GM12878 (cell line): ENCODE results near the gene DPYSL3. TPM values are rescaled to one million over a fixed set of nuclear protein-coding genes. Genes with fewer than 3 reads are reported as not detected.

Experiments
- ATAC-seq: fragments of 200-7000 bp; cut with Tn5 transposase; 3 replicates; pipeline ENCODE4 v1.9.1; 2020; ENCODE audit warnings: mild to moderate bottlenecking, moderate library complexity
- BruUV-seq: library from RNA; stranded (reverse); fragments of 400-500 nt; replicated peaks from 2 replicates; lab custom pipeline; 2021; lab: Mats Ljungman, UMichigan
- CTCF ChIA-PET: fragments of 300-600 bp; sonication (Branson Sonifier 250); formaldehyde crosslinking; extraction: SDS; loops from one replicate; lab custom pipeline; 2021; ENCODE audit warnings: inconsistent platforms; lab: Yijun Ruan, JAX
- POLR2A ChIA-PET: fragments of 350-600 bp; formaldehyde crosslinking; extraction: SDS; loops from one replicate; lab custom pipeline; 2021; ENCODE audit warnings: inconsistent platforms; lab: Charles Lee
- RAD21 ChIA-PET: fragments of 300-600 bp; sonication (Branson Sonifier 250); formaldehyde crosslinking; loops from one replicate; lab custom pipeline; 2023; ENCODE audit warnings: antibody characterized with exemption; ENCODE audit not compliant: unreplicated experiment; lab: Charles Lee
- SMC1A ChIA-PET: fragments of 300-600 bp; sonication (Branson Sonifier 250); formaldehyde crosslinking; loops from one replicate; lab custom pipeline; 2023; ENCODE audit not compliant: unreplicated experiment, uncharacterized antibody; lab: Charles Lee
- DNase-seq: peaks from one replicate; pipeline ENCODE4 v3.0.0-alpha.2; 2011; ENCODE audit warnings: low read depth, low spot score
- FAIRE-seq: peaks from 3 replicates; lab custom pipeline; 2011; peaks lifted over from hg19 to GRCh38; lab: Jason Lieb, UNC
- H2AFZ ChIP-seq: 2 replicates; pipeline ENCODE4 v1.6.0; 2011; ENCODE audit warnings: low read depth, low read length, control low read depth; ENCODE audit not compliant: control insufficient read depth
- H3K27ac ChIP-seq: 2 replicates; pipeline ENCODE4 v1.5.1; 2011; ENCODE audit warnings: control low read depth; ENCODE audit not compliant: control insufficient read depth, insufficient read depth
- H3K27me3 ChIP-seq, 2 experiments: replicated peaks in 1 of 2; 2 replicates each; pipeline versions ENCODE4 v1.6.0 to v1.6.1; 2011; ENCODE audit warnings: low read length in 1 of 2; ENCODE audit not compliant: control insufficient read depth in 2 of 2, insufficient read depth in 2 of 2
- H3K36me3 ChIP-seq, 2 experiments: 2 replicates each; pipeline ENCODE4 v1.5.1; 2011; ENCODE audit warnings: low read length in 1 of 2; ENCODE audit not compliant: control insufficient read depth in 2 of 2, insufficient read depth in 2 of 2
- H3K4me1 ChIP-seq: 2 replicates; pipeline ENCODE4 v1.6.1; 2011; ENCODE audit warnings: mild to moderate bottlenecking, low read length, moderate library complexity, mixed read lengths; ENCODE audit not compliant: control insufficient read depth, insufficient read depth
- H3K4me2 ChIP-seq: 2 replicates; pipeline ENCODE4 v1.6.0; 2011; ENCODE audit warnings: control low read depth; ENCODE audit not compliant: control insufficient read depth, insufficient read depth
- H3K4me3 ChIP-seq: fragments of 200-600 bp; sonication (generic); 2 replicates; pipeline ENCODE4 v1.5.1; 2016
- H3K79me2 ChIP-seq: 2 replicates; pipeline ENCODE4 v1.6.0; 2011; ENCODE audit warnings: low read length; ENCODE audit not compliant: control insufficient read depth, insufficient read depth
- H3K9ac ChIP-seq: 2 replicates; pipeline ENCODE4 v1.8.0; 2011; ENCODE audit warnings: low read length, control low read depth, mixed read lengths; ENCODE audit not compliant: control insufficient read depth, insufficient read depth
- H3K9me3 ChIP-seq: replicated peaks from 3 replicates; pipeline ENCODE4 v1.5.1; 2011; ENCODE audit warnings: mild to moderate bottlenecking, low read length; ENCODE audit not compliant: control insufficient read depth, insufficient read depth
- H4K20me1 ChIP-seq: 2 replicates; pipeline ENCODE4 v1.6.0; 2011; ENCODE audit not compliant: control insufficient read depth, insufficient read depth
- ATF3 ChIP-seq: IDR thresholded peaks from 2 replicates; pipeline ENCODE4 v1.6.1; 2011; ENCODE audit warnings: low read depth, mild to moderate bottlenecking, low read length, moderate library complexity, borderline replicate concordance; ENCODE audit errors: extremely low read depth
- BRCA1 ChIP-seq: IDR thresholded peaks from 2 replicates; pipeline ENCODE4 v1.6.1; 2011; ENCODE audit warnings: low read depth, low read length, improper control_type of control experiment
- EP300 ChIP-seq, 2 experiments: fragments of 150-350 bp in 1 of 2; IDR thresholded peaks; 2 replicates each; pipeline ENCODE4 v1.6.1; 2011 to 2012; ENCODE audit warnings: low read depth in 2 of 2, low read length in 2 of 2, borderline replicate concordance in 1 of 2, improper control_type of control experiment in 1 of 2, inconsistent platforms in 1 of 2; ENCODE audit not compliant: control insufficient read depth in 1 of 2
- EZH2 ChIP-seq: IDR thresholded peaks from 2 replicates; pipeline ENCODE4 v1.6.1; 2012; ENCODE audit warnings: low read depth, mild to moderate bottlenecking, control low read depth, inconsistent platforms, low read length, borderline replicate concordance; ENCODE audit not compliant: control insufficient read depth
- HDGF ChIP-seq: fragments of 450-650 bp; IDR thresholded peaks from 2 replicates; pipeline ENCODE4 v1.6.1; 2016; ENCODE audit warnings: antibody characterized with exemption
- IRF4 ChIP-seq: IDR thresholded peaks from 2 replicates; pipeline ENCODE4 v1.6.1; 2011; ENCODE audit warnings: low read depth, low read length
- MTA2 ChIP-seq: fragments of 450-650 bp; IDR thresholded peaks from 2 replicates; pipeline ENCODE4 v1.6.1; 2016; ENCODE audit warnings: low read depth, mild to moderate bottlenecking, moderate library complexity
- MYB ChIP-seq: fragments of 150-350 bp; IDR thresholded peaks from 2 replicates; pipeline ENCODE4 v1.6.1; 2014; ENCODE audit warnings: mild to moderate bottlenecking, low read depth, low read length, borderline replicate concordance
- NR2C1 ChIP-seq: fragments of 450-650 bp; IDR thresholded peaks from 2 replicates; pipeline ENCODE4 v1.6.1; 2017; ENCODE audit warnings: antibody characterized with exemption, mild to moderate bottlenecking, moderate library complexity
- NRF1 ChIP-seq: conservative IDR thresholded peaks from 2 replicates; pipeline ENCODE4 v1.6.1; 2011; ENCODE audit warnings: mild to moderate bottlenecking, low read depth, low read length, improper control_type of control experiment
- PAX8 ChIP-seq: fragments of 450-650 bp; IDR thresholded peaks from 2 replicates; pipeline ENCODE4 v1.6.1; 2017; ENCODE audit warnings: mild to moderate bottlenecking, moderate library complexity
- PBX3 ChIP-seq: IDR thresholded peaks from 2 replicates; pipeline ENCODE4 v1.6.1; 2011; ENCODE audit warnings: mild to moderate bottlenecking, low read depth, low read length, moderate library complexity; ENCODE audit not compliant: insufficient replicate concordance
- REST ChIP-seq: IDR thresholded peaks from 2 replicates; pipeline ENCODE4 v1.6.1; 2012; ENCODE audit warnings: mild to moderate bottlenecking, low read depth, low read length
- RFX5 ChIP-seq: IDR thresholded peaks from 2 replicates; pipeline ENCODE4 v1.6.1; 2011; ENCODE audit warnings: low read depth, low read length, improper control_type of control experiment
- SMAD5 ChIP-seq: IDR thresholded peaks from 2 replicates; pipeline ENCODE4 v1.6.1; 2016; ENCODE audit warnings: antibody characterized with exemption, low read depth
- ZZZ3 ChIP-seq: IDR thresholded peaks from 2 replicates; pipeline ENCODE4 v1.6.1; 2011; ENCODE audit warnings: low read depth; ENCODE audit not compliant: control insufficient read depth, insufficient read length
- WGBS: methylation state at CpG from one replicate; pipeline ENCODE4 v1.1.6; 2016; ENCODE audit warnings: low lambda C conversion rate; ENCODE audit not compliant: insufficient replicate concordance, insufficient coverage; ENCODE audit errors: missing lambda C conversion rate; 5-methylcytosine and 5-hydroxymethylcytosine counted together
- in situ Hi-C: fragments of 300-500 bp; cut with MboI; formaldehyde crosslinking; loops from 9 replicates; pipeline ENCODE4 v1.14.3; 2018; ENCODE audit warnings: mixed read lengths
- intact Hi-C: fragments of 100-400 bp; cut with micrococcal nuclease; formaldehyde crosslinking; loops from one replicate; pipeline ENCODE4 v1.14.2; 2022; ENCODE audit not compliant: unreplicated experiment
- polyA plus RNA-seq, 11 experiments: library from polyadenylated mRNA; depleted of rRNA in 4 of 11; unstranded in 6 of 11; stranded (reverse) in 5 of 11; fragments of >200 nt; fragmentation: Nextera tagmentation in 4 of 11; fragmentation: Illumina TruSeq in 1 of 11; extraction: Ambion mirVana in 4 of 11; extraction: Trizol in 1 of 11; gene quantifications; 1 replicate in 1 of 11; 2 replicates in 10 of 11; pipeline versions ENCODE4 v1.2.1 to v1.2.3, GENCODE V29; 2011 to 2016; ENCODE audit warnings: inconsistent platforms in 2 of 11, missing spikeins in 2 of 11, low read depth in 1 of 11
- total RNA-seq, 4 experiments: library from RNA; depleted of rRNA in 3 of 4; stranded (reverse); fragments of >200 nt in 3 of 4; fragmentation: Illumina TruSeq in 1 of 4; extraction: Trizol in 1 of 4; gene quantifications; 2 replicates each; pipeline versions ENCODE4 v1.2.1 to v1.2.3, GENCODE V29; 2013 to 2021
- TF ChIP-seq, protein P1 (sequence below): fragments of 150-350 bp; IDR thresholded peaks from 2 replicates; pipeline ENCODE4 v1.6.1; 2014; ENCODE audit warnings: mild to moderate bottlenecking, low read depth, low read length

Gene DPYSL3
- total and polyA plus RNA-seq, 10 of the 15 experiments (the other 5 are each of a cell fraction or from before 2014, with no cell fraction given) = 0.08 to 1.5 (median 0.45) TPM; not detected in 1

GRCh38 chr5:147441191-147441695 is 68.6 kb downstream of the DPYSL3 start (continued):
- TF ChIP-seq REST (no peak), PAX8 (no peak), BRCA1 (no peak)

GRCh38 chr5:147439254-147439653 is 70.6 kb downstream of the DPYSL3 start:
- no peak overlapping the region for H3K4me2 ChIP-seq
- SMC1A ChIA-PET = no interaction called here
- no peak for TF ChIP-seq SMAD5
- TF ChIP-seq EZH2 = no peak
- TF ChIP-seq EP300 (IDR thresholded peaks at IDR 0.05; ENCODE audit: borderline replicate concordance in 1 of 2, control insufficient read depth in 1 of 2, low read depth in 2 of 2, low read length in 2 of 2) = no peak
- no peak for TF ChIP-seq MTA2
- TF ChIP-seq IRF4 = no peak
- TF ChIP-seq ZZZ3 = no peak
- no peak for TF ChIP-seq RFX5
- TF ChIP-seq ATF3 = no peak
- TF ChIP-seq NRF1 = no peak
- no peak for TF ChIP-seq PBX3
- TF ChIP-seq, protein P1, sequence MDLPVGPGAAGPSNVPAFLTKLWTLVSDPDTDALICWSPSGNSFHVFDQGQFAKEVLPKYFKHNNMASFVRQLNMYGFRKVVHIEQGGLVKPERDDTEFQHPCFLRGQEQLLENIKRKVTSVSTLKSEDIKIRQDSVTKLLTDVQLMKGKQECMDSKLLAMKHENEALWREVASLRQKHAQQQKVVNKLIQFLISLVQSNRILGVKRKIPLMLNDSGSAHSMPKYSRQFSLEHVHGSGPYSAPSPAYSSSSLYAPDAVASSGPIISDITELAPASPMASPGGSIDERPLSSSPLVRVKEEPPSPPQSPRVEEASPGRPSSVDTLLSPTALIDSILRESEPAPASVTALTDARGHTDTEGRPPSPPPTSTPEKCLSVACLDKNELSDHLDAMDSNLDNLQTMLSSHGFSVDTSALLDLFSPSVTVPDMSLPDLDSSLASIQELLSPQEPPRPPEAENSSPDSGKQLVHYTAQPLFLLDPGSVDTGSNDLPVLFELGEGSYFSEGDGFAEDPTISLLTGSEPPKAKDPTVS = no peak
- TF ChIP-seq HDGF = no peak
- no peak for TF ChIP-seq MYB
- TF ChIP-seq NR2C1 = no peak

More at GRCh38 chr5:147439254-147439653, 70.6 kb downstream of the DPYSL3 start:
- ChIA-PET RAD21 (no interaction called here), CTCF (no interaction called here), POLR2A (no interaction called here)
- DNase-seq (no peak), FAIRE-seq (no peak), ATAC-seq (peak; percentile 55)
- BruUV-seq = no TSS peak
- Histone ChIP-seq H3K9me3 (no peaks in the 10 kb centered on the region), H3K27ac (no peak overlapping the region), H2AFZ (no peak overlapping the region), H3K9ac (no peak overlapping the region), H4K20me1 (no peaks in the 10 kb centered on the region), H3K27me3 (no peaks in the 10 kb centered on the region; a peak in 2 of 4 replicates), H3K79me2 (no peaks in the 10 kb centered on the region), H3K4me3 (no peak overlapping the region), H3K36me3 (no peaks in the 10 kb centered on the region), H3K4me1 (no peaks in the 10 kb centered on the region)
- in situ Hi-C loops (no loop called here), intact Hi-C loops (no loop called here)
- 44% methylated on average over 2 of the region's 2 CpGs for WGBS
